GM23338 (cell line): ENCODE measurements around the gene CYBC1. TPM values are rescaled to one million over a fixed set of nuclear protein-coding genes. Genes with fewer than 3 reads are reported as not detected.

Source experiments
- ATAC-seq: fragments of 200-7000 bp; cut with Tn5 transposase; 3 replicates; pipeline ENCODE4 v1.9.1; 2020
- DNase-seq: peaks from one replicate; pipeline ENCODE4 v3.0.0-alpha.2; 2015; ENCODE audit warnings: low spot score
- H2AFZ ChIP-seq: fragments of 200-600 bp; sonication (generic); 2 replicates; pipeline ENCODE4 v1.8.0; 2016; ENCODE audit warnings: antibody characterized with exemption, mild to moderate bottlenecking, moderate library complexity
- H3F3A ChIP-seq: fragments of 200-600 bp; sonication (generic); replicated peaks from 2 replicates; pipeline ENCODE4 v1.8.0; 2017; ENCODE audit warnings: antibody characterized with exemption, mixed run types, low read depth
- H3K27ac ChIP-seq: fragments of 200-600 bp; sonication (generic); 2 replicates; pipeline ENCODE4 v1.6.1; 2016; ENCODE audit warnings: low read depth
- H3K27me3 ChIP-seq: fragments of 200-600 bp; sonication (generic); 2 replicates; pipeline ENCODE4 v1.8.0; 2016; ENCODE audit warnings: mild to moderate bottlenecking, mixed run types, moderate library complexity; ENCODE audit not compliant: insufficient read depth
- H3K36me3 ChIP-seq: fragments of 200-600 bp; sonication (generic); 2 replicates; pipeline ENCODE4 v1.8.0; 2016; ENCODE audit warnings: mild to moderate bottlenecking; ENCODE audit not compliant: insufficient read depth
- H3K4me1 ChIP-seq: fragments of 200-600 bp; sonication (generic); 2 replicates; pipeline ENCODE4 v1.8.0; 2016; ENCODE audit warnings: mild to moderate bottlenecking, moderate library complexity; ENCODE audit not compliant: insufficient read depth
- H3K4me2 ChIP-seq: fragments of 200-600 bp; sonication (generic); 2 replicates; pipeline ENCODE4 v1.7.1; 2017; ENCODE audit warnings: mixed run types
- H3K4me3 ChIP-seq: fragments of 200-600 bp; sonication (generic); 2 replicates; pipeline ENCODE4 v1.6.1; 2016; ENCODE audit warnings: mixed run types
- H3K79me2 ChIP-seq: fragments of 200-600 bp; sonication (generic); replicated peaks from 2 replicates; pipeline ENCODE4 v1.8.0; 2017; ENCODE audit warnings: mild to moderate bottlenecking; ENCODE audit not compliant: insufficient read depth
- H3K9me2 ChIP-seq: fragments of 200-600 bp; sonication (generic); 2 replicates; pipeline ENCODE4 v1.8.0; 2017; ENCODE audit not compliant: insufficient read depth
- H4K20me1 ChIP-seq: fragments of 200-600 bp; sonication (generic); replicated peaks from 2 replicates; pipeline ENCODE4 v1.8.0; 2017; ENCODE audit warnings: mild to moderate bottlenecking; ENCODE audit not compliant: insufficient read depth
- H3K27ac Mint-ChIP-seq: 2 replicates; pipeline ENCODE4 v1.8.0; 2020; ENCODE audit warnings: inconsistent platforms, mild to moderate bottlenecking, moderate library complexity, mixed read lengths
- H3K27me3 Mint-ChIP-seq: 3 replicates; pipeline ENCODE4 v1.8.0; 2022; ENCODE audit warnings: low read depth, mild to moderate bottlenecking, moderate library complexity, mixed read lengths, inconsistent platforms; ENCODE audit not compliant: insufficient read depth, poor library complexity
- H3K36me3 Mint-ChIP-seq: 3 replicates; pipeline ENCODE4 v1.8.0; 2021; ENCODE audit warnings: low read depth, mild to moderate bottlenecking, inconsistent platforms, moderate library complexity, mixed read lengths
- H3K4me1 Mint-ChIP-seq: 3 replicates; pipeline ENCODE4 v1.8.0; 2020; ENCODE audit warnings: mild to moderate bottlenecking, inconsistent platforms, mixed read lengths
- H3K4me3 Mint-ChIP-seq: 3 replicates; pipeline ENCODE4 v1.8.0; 2021; ENCODE audit warnings: moderate library complexity, mild to moderate bottlenecking, inconsistent platforms, mixed read lengths
- H3K9me3 Mint-ChIP-seq: 3 replicates; pipeline ENCODE4 v1.8.0; 2020; ENCODE audit warnings: moderate library complexity, mild to moderate bottlenecking, inconsistent platforms, mixed read lengths
- CREB1 ChIP-seq: fragments of 250-450 bp; sonication (Bioruptor Pico); IDR thresholded peaks from 2 replicates; pipeline ENCODE4 v1.5.0; 2020; ENCODE audit warnings: low read depth, mild to moderate bottlenecking, moderate library complexity
- EZH2 ChIP-seq: fragments of 200-600 bp; sonication (generic); IDR thresholded peaks from one replicate; pipeline ENCODE4 v1.8.0; 2017; ENCODE audit warnings: antibody characterized with exemption, mild to moderate bottlenecking, low read depth; ENCODE audit not compliant: unreplicated experiment
- EZH2phosphoT487 ChIP-seq: fragments of 200-600 bp; sonication (generic); IDR thresholded peaks from one replicate; pipeline ENCODE4 v1.8.1; 2018; ENCODE audit warnings: antibody characterized with exemption; ENCODE audit not compliant: unreplicated experiment
- JUNB ChIP-seq: IDR thresholded peaks from one replicate; pipeline ENCODE4 v1.6.1; 2016; ENCODE audit warnings: antibody characterized with exemption; ENCODE audit not compliant: unreplicated experiment
- NANOG ChIP-seq: IDR thresholded peaks from 2 replicates; pipeline ENCODE4 v1.6.1; 2016; ENCODE audit warnings: antibody characterized with exemption, borderline replicate concordance
- POLR2AphosphoS5 ChIP-seq: IDR thresholded peaks from 2 replicates; pipeline ENCODE4 v1.6.1; 2016; ENCODE audit warnings: antibody characterized with exemption, low read depth
- STAT1 ChIP-seq: IDR thresholded peaks from one replicate; pipeline ENCODE4 v1.6.1; 2016; ENCODE audit warnings: antibody characterized with exemption; ENCODE audit not compliant: unreplicated experiment
- ZNF114 ChIP-seq: fragments of 250-450 bp; sonication (Bioruptor Pico); IDR thresholded peaks from 2 replicates; pipeline ENCODE4 v1.5.0; 2020; ENCODE audit warnings: mild to moderate bottlenecking, moderate library complexity
- ZNF331 ChIP-seq: fragments of 250-450 bp; sonication (Bioruptor Pico); IDR thresholded peaks from 2 replicates; pipeline ENCODE4 v1.5.0; 2020; ENCODE audit warnings: low read depth, mild to moderate bottlenecking, moderate library complexity
- polyA plus RNA-seq: library from polyadenylated mRNA; unstranded; fragments of >200 nt; fragmentation: Nextera tagmentation; extraction: Ambion mirVana; gene quantifications from 2 replicates; pipeline ENCODE4 v1.2.1, GENCODE V29; 2016
- total RNA-seq: library from RNA; depleted of rRNA; stranded (reverse); fragments of >200 nt; shearing (Covaris generic); gene quantifications from 2 replicates; pipeline ENCODE4 v1.2.3, GENCODE V29; 2014
- TF ChIP-seq, protein P1 (sequence below): IDR thresholded peaks from one replicate; pipeline ENCODE4 v1.6.1; 2018; ENCODE audit warnings: antibody characterized with exemption; ENCODE audit not compliant: unreplicated experiment
- TF ChIP-seq, protein P2 (sequence below): fragments of 250-450 bp; sonication (Bioruptor Pico); IDR thresholded peaks from 2 replicates; pipeline ENCODE4 v1.5.0; 2020; ENCODE audit warnings: mild to moderate bottlenecking, moderate library complexity
- TF ChIP-seq, protein P3 (sequence below): IDR thresholded peaks from 2 replicates; pipeline ENCODE4 v1.6.1; 2016; ENCODE audit warnings: antibody characterized with exemption
- TF ChIP-seq, protein P4 (sequence below), 2 experiments: fragments of 200-600 bp in 1 of 2; sonication (generic) in 1 of 2; conservative IDR thresholded peaks; 2 replicates each; pipeline versions ENCODE4 v1.5.1 to v1.6.1; 2016 to 2017; ENCODE audit warnings: antibody characterized with exemption in 2 of 2, low read depth in 2 of 2, mild to moderate bottlenecking in 2 of 2, moderate library complexity in 1 of 2

CYBC1 gene
- total and polyA plus RNA-seq, 2 experiments from 2014 or later: 24.7 to 72.4 TPM

DNA sequence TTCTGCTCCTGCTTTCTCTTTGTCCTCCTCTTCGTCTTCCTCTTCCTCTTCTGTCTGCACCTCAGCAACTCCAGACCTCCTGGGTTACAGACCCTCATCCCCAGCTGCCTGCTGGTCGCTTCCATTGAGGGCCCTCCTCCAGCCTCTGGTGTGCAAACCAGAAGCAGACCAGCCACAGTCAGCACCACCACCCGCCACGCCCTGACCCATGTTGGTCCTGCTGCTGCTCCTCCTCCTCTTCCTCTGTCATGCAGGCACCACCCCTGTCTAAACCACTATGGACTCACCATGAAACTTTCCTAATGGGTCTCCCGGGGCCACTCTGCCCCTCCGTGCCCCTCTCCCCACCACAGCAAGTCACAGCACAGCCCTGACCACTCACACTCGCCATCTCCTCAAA, 20.7 kb downstream of the CYBC1 start:
- Histone ChIP-seq H3F3A (no peaks in the 10 kb centered on the region), H4K20me1 (no peaks in the 10 kb centered on the region; the same call in 1 of the 2 replicates), H3K4me1 (no peaks in the 10 kb centered on the region), H3K4me2 (no peak overlapping the region), H3K36me3 (no peaks in the 10 kb centered on the region), H3K9me2 (no peaks in the 10 kb centered on the region), H3K4me3 (no peak overlapping the region), H3K27me3 (no peaks in the 10 kb centered on the region), H3K27ac (no peak overlapping the region), H3K79me2 (no peaks in the 10 kb centered on the region), H2AFZ (no peak overlapping the region)
- DNase-seq (no peak), ATAC-seq (no peak)
- no peak overlapping the region for H3K27ac Mint-ChIP-seq
- H3K4me3 Mint-ChIP-seq: no peak overlapping the region
- no peaks in the 10 kb centered on the region; the same call in 2 of the 3 replicates for H3K36me3 Mint-ChIP-seq
- peaks cover 16% of the 10 kb centered on the region for H3K27me3 Mint-ChIP-seq
- no peaks in the 10 kb centered on the region; the same call in 2 of the 3 replicates for H3K4me1 Mint-ChIP-seq
- no peaks in the 10 kb centered on the region for H3K9me3 Mint-ChIP-seq
- TF ChIP-seq CREB1 (CRISPR knock-in tag) (no peak), STAT1 (no peak), NANOG (no peak), EZH2phosphoT487 (no peak), ZNF114 (CRISPR knock-in tag) (no peak), POLR2AphosphoS5 (no peak), JUNB (no peak), ZNF331 (CRISPR knock-in tag) (no peak), EZH2 (no peak)
- TF ChIP-seq, protein P1, sequence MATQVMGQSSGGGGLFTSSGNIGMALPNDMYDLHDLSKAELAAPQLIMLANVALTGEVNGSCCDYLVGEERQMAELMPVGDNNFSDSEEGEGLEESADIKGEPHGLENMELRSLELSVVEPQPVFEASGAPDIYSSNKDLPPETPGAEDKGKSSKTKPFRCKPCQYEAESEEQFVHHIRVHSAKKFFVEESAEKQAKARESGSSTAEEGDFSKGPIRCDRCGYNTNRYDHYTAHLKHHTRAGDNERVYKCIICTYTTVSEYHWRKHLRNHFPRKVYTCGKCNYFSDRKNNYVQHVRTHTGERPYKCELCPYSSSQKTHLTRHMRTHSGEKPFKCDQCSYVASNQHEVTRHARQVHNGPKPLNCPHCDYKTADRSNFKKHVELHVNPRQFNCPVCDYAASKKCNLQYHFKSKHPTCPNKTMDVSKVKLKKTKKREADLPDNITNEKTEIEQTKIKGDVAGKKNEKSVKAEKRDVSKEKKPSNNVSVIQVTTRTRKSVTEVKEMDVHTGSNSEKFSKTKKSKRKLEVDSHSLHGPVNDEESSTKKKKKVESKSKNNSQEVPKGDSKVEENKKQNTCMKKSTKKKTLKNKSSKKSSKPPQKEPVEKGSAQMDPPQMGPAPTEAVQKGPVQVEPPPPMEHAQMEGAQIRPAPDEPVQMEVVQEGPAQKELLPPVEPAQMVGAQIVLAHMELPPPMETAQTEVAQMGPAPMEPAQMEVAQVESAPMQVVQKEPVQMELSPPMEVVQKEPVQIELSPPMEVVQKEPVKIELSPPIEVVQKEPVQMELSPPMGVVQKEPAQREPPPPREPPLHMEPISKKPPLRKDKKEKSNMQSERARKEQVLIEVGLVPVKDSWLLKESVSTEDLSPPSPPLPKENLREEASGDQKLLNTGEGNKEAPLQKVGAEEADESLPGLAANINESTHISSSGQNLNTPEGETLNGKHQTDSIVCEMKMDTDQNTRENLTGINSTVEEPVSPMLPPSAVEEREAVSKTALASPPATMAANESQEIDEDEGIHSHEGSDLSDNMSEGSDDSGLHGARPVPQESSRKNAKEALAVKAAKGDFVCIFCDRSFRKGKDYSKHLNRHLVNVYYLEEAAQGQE: no peak
- TF ChIP-seq, protein P2, sequence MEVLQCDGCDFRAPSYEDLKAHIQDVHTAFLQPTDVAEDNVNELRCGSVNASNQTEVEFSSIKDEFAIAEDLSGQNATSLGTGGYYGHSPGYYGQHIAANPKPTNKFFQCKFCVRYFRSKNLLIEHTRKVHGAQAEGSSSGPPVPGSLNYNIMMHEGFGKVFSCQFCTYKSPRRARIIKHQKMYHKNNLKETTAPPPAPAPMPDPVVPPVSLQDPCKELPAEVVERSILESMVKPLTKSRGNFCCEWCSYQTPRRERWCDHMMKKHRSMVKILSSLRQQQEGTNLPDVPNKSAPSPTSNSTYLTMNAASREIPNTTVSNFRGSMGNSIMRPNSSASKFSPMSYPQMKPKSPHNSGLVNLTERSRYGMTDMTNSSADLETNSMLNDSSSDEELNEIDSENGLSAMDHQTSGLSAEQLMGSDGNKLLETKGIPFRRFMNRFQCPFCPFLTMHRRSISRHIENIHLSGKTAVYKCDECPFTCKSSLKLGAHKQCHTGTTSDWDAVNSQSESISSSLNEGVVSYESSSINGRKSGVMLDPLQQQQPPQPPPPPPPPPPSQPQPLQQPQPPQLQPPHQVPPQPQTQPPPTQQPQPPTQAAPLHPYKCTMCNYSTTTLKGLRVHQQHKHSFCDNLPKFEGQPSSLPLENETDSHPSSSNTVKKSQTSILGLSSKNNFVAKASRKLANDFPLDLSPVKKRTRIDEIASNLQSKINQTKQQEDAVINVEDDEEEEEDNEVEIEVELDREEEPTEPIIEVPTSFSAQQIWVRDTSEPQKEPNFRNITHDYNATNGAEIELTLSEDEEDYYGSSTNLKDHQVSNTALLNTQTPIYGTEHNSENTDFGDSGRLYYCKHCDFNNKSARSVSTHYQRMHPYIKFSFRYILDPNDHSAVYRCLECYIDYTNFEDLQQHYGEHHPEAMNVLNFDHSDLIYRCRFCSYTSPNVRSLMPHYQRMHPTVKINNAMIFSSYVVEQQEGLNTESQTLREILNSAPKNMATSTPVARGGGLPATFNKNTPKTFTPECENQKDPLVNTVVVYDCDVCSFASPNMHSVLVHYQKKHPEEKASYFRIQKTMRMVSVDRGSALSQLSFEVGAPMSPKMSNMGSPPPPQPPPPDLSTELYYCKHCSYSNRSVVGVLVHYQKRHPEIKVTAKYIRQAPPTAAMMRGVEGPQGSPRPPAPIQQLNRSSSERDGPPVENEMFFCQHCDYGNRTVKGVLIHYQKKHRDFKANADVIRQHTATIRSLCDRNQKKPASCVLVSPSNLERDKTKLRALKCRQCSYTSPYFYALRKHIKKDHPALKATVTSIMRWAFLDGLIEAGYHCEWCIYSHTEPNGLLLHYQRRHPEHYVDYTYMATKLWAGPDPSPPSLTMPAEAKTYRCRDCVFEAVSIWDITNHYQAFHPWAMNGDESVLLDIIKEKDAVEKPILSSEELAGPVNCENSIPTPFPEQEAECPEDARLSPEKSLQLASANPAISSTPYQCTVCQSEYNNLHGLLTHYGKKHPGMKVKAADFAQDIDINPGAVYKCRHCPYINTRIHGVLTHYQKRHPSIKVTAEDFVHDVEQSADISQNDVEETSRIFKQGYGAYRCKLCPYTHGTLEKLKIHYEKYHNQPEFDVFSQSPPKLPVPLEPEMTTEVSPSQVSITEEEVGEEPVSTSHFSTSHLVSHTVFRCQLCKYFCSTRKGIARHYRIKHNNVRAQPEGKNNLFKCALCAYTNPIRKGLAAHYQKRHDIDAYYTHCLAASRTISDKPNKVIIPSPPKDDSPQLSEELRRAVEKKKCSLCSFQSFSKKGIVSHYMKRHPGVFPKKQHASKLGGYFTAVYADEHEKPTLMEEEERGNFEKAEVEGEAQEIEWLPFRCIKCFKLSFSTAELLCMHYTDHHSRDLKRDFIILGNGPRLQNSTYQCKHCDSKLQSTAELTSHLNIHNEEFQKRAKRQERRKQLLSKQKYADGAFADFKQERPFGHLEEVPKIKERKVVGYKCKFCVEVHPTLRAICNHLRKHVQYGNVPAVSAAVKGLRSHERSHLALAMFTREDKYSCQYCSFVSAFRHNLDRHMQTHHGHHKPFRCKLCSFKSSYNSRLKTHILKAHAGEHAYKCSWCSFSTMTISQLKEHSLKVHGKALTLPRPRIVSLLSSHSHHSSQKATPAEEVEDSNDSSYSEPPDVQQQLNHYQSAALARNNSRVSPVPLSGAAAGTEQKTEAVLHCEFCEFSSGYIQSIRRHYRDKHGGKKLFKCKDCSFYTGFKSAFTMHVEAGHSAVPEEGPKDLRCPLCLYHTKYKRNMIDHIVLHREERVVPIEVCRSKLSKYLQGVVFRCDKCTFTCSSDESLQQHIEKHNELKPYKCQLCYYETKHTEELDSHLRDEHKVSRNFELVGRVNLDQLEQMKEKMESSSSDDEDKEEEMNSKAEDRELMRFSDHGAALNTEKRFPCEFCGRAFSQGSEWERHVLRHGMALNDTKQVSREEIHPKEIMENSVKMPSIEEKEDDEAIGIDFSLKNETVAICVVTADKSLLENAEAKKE (CRISPR knock-in tag): no peak
- TF ChIP-seq, protein P3, sequence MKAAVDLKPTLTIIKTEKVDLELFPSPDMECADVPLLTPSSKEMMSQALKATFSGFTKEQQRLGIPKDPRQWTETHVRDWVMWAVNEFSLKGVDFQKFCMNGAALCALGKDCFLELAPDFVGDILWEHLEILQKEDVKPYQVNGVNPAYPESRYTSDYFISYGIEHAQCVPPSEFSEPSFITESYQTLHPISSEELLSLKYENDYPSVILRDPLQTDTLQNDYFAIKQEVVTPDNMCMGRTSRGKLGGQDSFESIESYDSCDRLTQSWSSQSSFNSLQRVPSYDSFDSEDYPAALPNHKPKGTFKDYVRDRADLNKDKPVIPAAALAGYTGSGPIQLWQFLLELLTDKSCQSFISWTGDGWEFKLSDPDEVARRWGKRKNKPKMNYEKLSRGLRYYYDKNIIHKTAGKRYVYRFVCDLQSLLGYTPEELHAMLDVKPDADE: no peak
- TF ChIP-seq, protein P4, sequence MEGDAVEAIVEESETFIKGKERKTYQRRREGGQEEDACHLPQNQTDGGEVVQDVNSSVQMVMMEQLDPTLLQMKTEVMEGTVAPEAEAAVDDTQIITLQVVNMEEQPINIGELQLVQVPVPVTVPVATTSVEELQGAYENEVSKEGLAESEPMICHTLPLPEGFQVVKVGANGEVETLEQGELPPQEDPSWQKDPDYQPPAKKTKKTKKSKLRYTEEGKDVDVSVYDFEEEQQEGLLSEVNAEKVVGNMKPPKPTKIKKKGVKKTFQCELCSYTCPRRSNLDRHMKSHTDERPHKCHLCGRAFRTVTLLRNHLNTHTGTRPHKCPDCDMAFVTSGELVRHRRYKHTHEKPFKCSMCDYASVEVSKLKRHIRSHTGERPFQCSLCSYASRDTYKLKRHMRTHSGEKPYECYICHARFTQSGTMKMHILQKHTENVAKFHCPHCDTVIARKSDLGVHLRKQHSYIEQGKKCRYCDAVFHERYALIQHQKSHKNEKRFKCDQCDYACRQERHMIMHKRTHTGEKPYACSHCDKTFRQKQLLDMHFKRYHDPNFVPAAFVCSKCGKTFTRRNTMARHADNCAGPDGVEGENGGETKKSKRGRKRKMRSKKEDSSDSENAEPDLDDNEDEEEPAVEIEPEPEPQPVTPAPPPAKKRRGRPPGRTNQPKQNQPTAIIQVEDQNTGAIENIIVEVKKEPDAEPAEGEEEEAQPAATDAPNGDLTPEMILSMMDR (conservative IDR thresholded peaks at IDR 0.05; ENCODE audit: low read depth in 2 of 2): no peak
